Upper lobe of left lung (tissue), 4 donors: Measurements from ENCODE around the gene ENTPD6.

Experiments used
- CTCF ChIP-seq, 6 experiments: fragments of 450-650 bp in 4 of 6; fragments of 200-600 bp in 2 of 6; sonication (generic) in 2 of 6; IDR thresholded peaks; one replicate each; pipeline ENCODE4 v1.5.1; 2016 to 2019; ENCODE audit warnings: antibody characterized with exemption in 6 of 6
- EP300 ChIP-seq, 4 donors: sonication (generic); formaldehyde crosslinking; IDR thresholded peaks; one replicate each; pipeline ENCODE4 v1.5.1; 2017; ENCODE audit warnings: antibody characterized with exemption in 4 of 4, control low read depth in 2 of 4
- POLR2A ChIP-seq, 4 donors: fragments of 450-650 bp; IDR thresholded peaks; one replicate each; pipeline ENCODE4 v1.5.1; 2016 to 2017; ENCODE audit warnings: antibody characterized with exemption in 4 of 4, mild to moderate bottlenecking in 2 of 4
- POLR2AphosphoS5 ChIP-seq, 2 donors: sonication (generic); formaldehyde crosslinking; IDR thresholded peaks; one replicate each; pipeline ENCODE4 v1.5.1; 2017; ENCODE audit warnings: antibody characterized with exemption in 2 of 2

- no peak for TF ChIP-seq POLR2A (IDR thresholded peaks at IDR 0.05)
- TF ChIP-seq CTCF (IDR thresholded peaks at IDR 0.05), result no peak
- TF ChIP-seq POLR2AphosphoS5 (IDR thresholded peaks at IDR 0.05), result no peak
- TF ChIP-seq EP300 (IDR thresholded peaks at IDR 0.05), result no peak
These were observed 53.9 kb downstream of the ENTPD6 start for GRCh38 chr20:25249198-25249931.
